Right forelimb (tissue), 1 donor: ENCODE measurements around the gene TMPRSS7.

Experiments used
- DNase-seq: peaks from one replicate; pipeline ENCODE4 v3.0.0-alpha.2; 2018

Gene TMPRSS7

DNA sequence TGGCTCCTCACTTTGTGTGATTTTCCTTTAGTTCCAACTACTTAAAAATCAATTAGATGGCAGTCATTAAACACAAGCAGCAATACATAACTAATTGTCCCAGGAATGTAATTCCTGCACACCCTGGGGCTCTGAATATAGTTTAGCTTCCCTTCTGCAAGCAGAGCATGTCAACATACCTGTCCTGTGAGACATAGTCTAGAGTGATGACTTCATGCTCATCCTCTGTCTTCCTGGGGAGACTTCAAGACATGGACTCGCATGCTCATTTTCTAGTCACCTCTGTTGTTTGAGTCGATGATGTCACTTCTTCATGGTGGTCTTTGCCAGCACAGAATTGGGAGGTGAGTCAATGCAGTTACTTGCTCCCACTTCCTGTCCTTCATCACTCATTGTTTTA, 67.4 kb downstream of the TMPRSS7 start:
- no peak for DNase-seq

DNA sequence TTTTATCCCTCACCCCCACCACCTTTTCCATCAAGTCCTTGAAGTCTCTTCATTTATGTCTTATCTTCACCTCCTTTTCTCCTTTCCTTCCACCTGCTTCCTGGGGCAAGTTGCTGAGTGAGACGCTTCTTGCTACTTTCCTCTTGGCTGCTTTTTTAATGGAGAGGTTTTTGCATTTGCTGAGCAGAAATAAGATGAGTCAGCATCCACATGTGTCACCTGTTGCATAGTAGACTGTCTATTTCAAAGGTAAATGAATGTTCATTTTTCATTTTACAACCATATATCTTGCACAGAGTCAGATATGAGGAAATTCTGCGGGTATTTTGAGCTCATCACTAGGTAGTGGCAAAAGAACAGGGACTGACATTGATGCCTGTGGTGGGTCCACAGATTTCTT, 70.2 kb downstream of the TMPRSS7 start:
- no peak for DNase-seq

DNA sequence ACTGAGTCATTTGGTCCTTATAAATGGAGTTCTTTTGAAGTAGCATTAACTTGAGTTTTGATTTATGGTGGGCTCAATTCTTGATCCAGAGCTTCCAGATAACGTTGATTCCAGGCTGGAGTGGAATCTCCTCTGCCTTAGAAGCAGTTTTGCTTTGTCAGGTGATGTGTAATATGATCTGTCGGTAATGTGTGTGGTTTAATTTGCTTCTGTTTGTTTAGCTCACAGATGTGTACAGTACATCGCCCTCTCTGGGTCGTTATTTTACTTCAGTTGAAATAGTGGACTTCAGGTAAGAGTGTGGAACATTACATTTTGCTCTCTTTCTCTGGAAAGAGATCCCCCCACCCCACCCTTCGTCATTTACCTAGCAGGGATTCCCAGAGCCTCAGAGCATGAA, 74.8 kb downstream of the TMPRSS7 start:
- no peak for DNase-seq

DNA sequence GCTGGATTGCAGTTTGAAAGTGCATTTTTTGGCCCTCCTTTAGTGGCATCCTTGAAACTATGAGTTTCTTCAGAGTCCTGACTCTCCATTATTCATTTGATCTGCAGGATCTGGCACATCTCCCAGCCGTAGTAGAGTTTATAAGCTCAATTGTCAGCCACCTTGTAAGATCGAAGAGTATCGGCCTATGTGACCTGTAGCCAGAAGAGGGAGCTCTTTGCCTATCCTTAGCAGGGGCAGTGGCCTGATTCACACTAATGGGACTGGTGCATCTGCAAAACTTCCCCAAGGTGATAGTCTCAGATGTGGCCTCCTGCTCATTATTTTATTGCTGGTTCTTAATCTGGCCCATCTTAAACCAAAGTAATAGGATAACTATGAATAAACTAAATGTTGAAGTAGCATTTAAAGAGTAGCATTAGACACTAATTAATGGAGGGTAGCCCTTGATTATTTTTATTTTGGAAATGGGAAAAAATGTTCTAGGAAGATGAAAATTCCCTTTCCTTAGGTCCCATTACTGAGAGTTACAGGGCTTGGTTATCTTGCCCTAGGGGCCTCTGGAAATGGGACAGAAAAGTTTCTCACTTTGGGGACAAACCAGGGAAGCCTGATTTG, 77.4 kb downstream of the TMPRSS7 start:
- no peak for DNase-seq

DNA sequence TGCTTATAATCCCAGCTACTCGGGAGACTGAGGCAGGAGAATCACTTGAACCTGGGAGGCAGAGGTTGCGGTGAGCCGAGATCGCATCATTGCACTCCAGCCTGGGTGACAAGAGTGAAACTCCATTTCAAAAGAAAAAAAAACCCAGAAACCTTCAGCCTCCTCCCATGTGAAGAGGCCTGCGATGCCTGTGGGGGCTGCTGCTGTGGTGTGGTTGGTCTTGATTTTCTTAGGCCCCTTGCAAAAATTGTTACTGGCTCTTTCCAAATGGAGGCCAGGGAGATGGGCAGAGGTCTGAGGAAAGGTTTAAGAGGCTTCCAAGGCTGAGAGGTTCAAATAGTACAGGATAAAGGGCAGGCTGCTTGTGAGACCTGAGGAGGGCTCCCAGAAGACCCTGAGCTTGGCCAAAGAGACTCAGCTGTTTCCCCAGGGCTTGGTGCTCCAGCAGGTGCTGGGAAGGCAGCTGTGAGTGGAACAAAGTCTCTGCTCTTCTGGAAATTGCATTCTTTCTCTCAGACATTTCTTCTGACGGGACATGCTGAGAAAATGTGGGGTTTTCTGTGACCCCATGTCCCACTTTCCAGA, 80.1 kb downstream of the TMPRSS7 start:
- no peak for DNase-seq

DNA sequence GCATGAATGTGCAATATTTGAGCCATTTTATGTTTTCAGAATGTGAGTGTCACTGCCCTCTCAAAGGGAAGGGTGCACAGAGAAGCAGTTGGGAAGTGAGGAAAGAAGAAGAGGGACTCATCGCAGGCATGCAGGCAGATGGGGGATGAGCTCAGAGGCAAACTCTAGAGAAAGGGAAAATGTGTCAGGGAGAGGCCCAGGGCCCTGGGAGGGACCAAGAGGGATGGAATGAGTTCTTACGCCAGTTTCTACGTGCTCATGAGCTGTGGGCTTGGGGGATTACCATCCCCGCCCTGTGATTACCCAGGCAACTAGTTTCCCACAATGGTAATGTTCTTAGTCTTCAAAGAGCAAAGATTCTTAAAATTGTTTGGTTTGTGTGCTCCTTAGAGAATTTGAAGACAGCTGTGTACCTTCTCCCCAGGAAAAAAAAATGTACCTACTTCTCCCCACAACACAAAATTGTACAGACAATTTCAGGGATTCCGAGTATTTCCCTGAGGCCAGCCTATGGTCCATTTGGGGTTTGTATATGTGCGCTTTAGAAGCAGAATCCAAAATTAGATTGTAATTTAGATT, 80.7 kb downstream of the TMPRSS7 start:
- no peak for DNase-seq

DNA sequence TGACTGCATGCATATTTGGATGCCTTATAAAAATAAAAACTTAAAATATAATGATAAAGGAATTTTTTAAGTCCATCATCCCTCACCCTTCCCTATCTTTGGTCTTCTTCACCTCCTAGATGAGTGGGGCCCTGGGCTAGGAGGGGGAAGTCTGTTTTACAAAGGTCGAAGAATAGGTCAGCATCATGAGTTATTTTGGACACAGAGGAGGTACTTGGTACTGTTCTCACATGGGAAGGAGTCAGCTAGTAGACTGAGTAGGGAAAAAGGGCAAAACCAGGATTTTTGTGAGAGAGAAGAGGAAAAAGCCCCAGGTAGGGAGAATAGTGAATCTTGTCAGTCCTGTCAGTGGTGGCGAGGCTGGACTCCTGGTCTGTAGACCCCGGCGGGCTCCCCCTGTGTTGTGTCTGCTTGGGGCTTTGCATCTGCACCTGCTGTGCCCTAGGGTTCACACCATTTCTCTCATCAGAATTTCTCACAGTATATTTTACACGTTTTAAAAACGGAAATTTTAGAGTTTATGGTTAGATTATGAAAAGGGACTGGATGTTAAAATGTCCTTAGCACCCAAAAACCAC, 81.4 kb downstream of the TMPRSS7 start:
- no peak for DNase-seq

DNA sequence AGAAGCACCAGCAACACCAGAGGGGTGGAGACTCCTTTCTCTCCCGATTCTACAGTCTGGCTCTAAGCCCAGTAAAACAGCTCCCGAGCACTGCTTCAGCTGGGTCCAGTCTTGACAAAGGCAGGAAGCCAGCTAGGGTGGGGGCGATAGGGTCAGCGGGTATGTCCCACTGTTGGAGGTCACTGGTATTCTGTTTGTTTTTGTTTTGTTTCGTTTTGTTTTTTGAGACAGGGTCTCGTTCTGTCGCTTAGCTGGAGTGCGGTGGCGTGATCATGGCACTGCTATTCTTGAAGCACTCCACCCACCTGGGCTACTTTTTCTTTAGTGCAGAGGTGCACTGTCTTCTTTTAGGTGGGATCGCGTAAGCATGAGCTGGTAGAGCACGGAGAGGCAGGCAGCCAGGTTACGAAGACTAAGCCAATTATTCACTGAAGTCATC, 82.2 kb downstream of the TMPRSS7 start:
- DNase-seq: no peak

DNA sequence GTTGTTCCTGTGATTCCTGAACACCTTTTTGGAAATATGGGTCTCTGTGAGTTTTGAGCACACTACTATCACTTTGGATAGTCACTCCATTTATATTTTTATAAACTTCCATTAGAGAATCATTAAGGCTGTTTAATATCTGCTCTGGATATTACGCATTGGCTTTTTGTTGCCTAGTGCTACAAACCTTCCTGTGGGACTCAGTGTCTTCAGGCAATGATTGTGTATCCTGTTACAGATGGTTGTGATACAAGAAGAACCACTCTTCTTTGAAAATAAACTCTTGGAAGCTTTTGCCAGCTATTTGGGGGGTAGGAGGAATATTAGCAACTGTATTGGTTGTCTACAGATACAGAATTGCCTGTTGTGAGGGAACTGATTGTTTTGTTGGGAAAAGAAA, 82.9 kb downstream of the TMPRSS7 start:
- DNase-seq: no peak

DNA sequence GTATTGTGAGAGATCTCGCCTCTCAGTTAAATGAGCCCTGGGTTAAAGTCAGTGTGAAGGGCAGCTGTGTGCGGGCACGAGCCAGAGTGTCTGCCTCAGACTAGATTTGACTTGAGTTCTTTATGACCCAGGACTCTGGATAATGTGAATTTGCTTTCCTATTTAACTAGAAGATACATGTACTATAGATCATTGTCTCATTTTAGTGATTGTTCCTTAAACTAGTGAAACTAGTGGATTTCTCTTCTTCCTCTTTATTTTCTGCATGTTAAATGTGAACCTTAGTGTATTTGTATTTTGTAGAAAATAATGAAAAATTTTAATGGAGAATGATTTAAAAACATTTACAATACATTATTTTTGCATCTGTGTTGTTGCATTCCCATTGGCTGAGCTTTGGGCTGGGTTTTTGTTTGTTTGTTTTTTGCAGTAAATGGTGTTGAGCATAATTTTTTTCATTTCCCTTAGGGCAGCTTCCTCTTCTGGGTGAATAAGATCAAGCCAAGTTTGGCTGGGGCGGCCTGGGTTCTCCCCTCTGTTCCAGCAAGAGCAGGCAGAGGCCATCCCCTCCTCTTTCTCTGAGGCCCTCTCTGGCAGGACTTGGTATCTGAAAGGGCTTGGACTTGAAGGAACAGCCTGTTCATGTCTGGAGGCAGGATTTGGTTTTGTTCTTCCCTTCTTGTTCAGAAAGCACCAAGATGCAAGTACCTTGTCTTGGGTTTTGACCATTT, 83.5 kb downstream of the TMPRSS7 start:
- no peak for DNase-seq

DNA sequence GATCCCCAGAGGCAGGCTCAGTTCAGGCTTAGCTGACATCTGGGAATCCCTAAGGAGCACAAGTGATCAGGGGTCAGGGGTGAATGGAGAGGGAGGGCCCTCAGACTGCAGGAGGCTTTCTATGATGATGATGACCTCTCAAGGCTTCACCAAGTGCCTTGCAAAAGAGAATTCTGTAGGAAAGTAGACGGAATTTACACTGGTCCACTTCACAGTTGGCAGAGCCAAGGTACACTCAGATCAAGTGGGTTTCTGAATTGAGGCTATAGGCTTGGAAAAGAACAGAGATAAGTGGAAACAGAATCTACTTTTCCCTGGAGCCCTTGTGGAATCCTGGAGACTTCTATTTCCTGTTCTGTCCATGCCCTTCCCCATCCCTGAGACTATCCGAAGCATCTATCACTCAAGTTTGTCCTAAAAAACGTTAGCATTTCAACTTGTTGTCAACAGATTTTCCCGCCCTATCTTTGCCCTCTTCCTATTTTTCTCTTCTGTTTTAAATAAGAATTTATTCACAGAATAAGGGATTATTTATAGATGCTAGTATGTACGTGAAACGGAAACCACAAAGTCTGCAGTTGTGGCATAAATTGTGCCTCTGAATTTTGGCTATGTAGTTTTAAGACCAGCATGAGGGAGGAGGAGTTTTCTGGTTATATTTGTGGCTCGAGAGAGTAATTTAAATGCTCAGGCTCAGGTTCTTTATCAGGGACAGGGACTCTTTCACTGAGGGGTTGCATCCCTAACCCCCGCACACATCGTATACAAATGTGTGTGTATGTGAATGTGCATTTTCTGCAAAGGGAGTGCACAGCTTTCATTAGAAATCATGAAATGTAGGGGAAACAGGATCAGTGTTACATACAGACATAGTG, 85.7 kb downstream of the TMPRSS7 start:
- DNase-seq: no peak

DNA sequence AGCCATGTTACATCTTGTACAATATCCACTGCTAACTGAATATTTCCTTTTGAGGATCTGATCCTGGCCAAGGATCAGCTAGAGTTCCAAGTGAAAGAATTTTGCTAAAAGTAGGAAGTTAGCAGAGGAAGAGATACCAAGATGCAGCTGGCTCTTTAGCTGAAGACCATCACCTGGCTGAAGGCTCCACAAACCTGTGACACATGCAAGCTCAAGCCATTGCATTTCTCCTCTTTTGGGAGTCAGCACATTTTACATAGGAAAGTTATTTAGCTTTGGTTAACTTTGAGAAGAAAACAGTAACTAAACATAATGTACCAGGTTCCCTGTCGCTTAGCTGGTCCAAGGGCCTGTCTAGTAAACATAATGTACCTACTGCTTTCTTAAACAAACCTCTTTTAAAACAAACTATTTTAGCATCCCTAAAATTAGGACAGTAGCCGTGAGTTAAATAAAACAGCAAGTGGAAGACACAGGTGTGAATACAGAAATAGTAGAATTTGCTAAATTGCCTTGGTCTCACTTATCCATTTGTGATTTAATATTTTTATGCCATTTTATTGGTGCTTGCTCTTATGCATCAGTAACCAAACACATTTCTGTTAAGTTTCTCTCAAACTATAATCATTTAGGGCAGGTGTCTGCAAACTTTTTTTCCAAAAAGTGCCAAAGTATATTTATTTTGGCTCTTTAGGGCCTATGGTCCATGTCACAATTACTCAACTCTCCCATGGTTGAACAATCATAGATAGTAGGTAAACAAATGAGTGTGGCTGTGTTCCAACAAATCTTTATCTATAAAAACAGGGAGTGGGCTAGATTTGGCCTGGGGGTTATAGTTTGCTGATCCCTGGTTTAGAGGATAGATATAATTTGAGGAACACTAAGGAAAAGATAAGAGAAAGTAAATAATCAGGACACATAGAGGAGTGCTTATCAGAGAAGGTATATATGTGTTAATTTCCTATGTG, 87.3 kb downstream of the TMPRSS7 start:
- DNase-seq: no peak

DNA sequence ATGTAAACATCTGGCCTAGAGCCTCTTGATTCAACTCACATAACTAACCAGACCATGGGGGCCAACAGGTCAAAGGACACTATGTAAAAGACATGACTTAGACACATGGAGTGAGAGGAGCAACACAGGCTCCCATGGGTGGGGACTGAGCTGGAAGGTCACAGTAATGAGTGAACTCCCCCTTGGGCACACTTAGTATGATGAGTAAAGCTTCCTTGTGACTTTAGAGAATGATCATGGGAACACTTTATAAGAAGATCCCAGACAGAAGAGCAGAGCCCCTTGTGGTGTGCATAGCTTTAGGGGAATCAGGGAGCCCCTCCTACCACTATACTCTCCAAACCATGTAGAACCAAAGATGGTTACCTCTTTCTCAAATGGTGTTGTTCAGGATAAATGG, 88.3 kb downstream of the TMPRSS7 start:
- no peak for DNase-seq

DNA sequence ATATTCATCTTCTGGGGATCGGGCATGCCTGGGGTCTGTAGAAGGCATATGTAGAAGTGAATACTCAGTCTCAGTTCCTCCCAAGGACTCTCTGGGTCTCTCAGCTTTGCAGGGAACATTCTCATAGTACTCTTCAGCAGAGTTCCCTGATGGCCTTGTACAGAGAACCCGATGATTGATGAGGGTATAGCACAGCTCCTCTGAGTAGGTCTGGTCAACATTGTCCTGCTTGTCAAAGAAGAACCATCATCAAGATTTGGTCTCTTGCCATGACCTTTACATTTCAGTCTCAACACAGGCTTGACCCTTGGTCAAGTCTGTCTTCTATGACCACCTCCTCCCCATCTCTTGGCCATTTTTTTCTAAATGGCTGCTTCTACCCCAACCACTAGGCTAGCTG, 89.0 kb downstream of the TMPRSS7 start:
- no peak for DNase-seq

DNA sequence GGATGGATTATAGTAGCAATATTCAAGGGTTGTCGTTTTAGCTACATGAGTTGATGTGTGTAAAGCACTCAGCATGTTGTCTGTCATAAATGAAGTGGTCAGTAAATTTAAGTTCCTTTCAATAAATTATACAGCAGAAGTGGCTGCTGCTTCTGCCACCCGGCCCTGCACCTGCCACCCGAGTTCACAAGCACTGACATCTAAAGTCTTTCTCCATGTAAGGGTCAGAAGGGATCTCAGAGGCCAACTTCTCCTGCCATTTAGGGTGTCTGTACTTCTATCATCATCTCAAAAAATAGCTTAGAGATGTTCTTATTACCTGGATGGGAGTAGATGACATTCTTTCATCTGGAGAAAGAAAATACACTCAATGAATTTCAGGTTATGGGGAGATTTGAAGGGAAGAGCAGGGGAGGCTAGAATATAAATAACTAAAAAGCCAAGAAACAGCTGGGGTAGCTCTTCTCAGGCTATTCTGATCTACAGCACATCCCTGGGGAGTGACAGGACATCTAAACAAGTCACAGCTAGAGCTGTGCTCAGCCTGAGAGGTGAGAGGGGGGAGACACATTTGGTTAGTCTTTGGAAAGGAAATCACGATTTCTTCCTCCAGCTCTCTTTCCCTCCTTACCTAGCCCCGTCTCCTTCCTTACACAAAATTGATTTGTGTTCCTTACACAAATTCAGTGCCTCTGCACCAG, 90.5 kb downstream of the TMPRSS7 start:
- DNase-seq: no peak

DNA sequence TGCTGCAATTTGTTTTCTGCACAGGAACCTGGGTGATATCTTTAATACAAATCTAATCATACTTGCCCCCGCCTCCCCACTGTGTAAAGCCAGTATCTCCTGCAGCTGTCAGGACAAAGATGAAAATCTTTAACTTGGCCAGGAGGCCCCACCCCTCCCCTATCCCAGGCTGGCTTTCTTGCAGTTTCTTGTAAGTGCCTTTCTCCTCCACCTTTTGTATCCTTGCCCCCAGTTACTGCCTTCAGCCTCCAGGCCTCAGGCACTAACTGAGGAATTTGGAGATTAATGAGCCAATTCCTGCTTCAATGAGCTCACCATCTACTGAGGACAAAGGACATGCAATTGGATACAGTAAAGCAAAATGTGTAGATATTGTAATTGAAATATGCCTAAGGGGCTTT, 92.0 kb downstream of the TMPRSS7 start:
- DNase-seq: no peak

DNA sequence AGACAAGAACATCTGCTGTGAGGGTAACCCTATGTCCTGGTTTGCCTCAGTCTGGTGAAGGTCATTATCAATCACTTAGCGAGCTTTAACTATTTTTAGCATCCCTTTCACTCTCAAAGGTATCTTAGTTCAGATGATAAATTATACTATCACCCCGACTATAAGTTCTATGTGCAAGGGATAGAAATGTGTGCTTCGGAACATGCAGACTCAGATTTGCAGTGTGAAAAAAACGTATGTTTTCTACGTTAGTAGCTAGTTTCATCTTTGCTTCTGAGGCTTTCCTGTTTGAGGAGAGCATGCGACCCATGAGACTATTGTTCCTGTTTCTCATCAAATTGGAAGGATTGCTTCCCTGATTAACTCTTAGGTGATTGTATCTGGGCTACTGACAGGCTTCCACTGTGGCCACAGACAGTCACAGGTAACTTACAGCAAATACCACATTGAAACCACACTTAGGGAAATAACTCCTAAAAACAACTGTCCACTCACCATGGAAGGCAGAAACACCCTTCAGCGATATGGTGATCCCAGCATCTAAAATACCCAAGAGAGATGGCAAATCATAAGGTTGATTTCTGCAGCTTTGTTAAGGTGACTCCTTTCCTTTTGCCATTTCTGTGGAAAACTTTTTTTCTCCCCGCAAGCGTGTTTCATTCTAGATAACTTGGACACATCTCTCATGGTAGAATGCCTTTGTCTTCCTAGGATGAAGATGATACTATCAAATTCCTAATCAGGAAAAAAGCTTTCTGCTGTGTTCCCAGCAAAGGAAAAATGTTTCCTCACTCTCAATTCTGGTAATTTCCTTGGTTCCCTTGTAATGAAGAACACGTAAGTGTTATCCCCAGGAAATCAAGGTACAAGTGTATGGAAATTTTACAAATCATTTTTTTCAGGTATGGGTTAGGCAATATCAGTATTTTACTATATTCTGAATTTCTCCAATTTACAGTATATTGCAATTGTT, 93.3 kb downstream of the TMPRSS7 start:
- DNase-seq: no peak

DNA sequence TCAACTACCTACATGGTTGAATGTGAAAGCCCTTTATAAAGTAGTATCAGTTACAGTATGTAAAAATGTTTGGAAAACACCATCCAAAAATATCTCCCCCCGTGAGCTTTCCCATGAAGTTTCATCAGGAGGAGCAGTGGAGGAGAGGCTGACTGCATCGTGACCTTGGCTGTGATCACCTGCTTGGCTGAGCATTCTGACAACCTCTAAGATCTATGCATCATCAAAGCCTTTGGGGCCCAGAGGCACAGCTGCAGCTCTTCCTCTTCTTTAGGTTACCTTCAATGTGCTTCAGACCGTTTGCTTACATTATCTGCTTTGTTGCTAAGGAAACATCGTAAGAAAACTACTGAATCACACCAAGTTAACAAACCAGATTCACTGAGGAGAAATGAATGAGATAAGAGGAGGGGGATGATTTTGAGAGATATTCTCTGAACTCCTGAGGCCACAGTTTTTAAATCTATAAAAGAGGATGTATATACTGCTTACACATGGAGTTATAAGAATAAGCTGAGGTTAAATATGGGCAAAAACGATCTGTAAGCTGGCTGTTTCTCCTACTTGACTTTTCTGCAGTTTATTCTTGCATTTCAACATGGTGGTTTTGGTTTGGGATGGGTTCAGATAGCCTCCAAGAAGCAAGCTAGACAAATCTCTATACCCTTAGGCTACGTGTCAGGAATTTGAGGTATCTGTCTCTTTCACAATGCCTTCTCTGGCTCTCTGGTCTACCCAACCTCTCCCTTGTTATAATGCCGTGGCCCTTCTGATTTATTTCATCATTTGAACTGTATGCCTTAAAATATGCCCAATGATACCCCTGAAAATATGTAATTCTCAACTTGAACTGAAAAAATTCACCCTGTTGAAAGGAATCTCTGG, 94.5 kb downstream of the TMPRSS7 start:
- no peak for DNase-seq
